Measurements from ENCODE around the gene ABCA9. TPM values are rescaled to one million over a fixed set of nuclear protein-coding genes. Genes with fewer than 3 reads are reported as not detected.

Gene ABCA9
- total and polyA plus RNA-seq, 9 of the 15 experiments (the other 6 are each of a cell fraction or from before 2014, with no cell fraction given): 0.04 TPM; not detected in 8

DNA sequence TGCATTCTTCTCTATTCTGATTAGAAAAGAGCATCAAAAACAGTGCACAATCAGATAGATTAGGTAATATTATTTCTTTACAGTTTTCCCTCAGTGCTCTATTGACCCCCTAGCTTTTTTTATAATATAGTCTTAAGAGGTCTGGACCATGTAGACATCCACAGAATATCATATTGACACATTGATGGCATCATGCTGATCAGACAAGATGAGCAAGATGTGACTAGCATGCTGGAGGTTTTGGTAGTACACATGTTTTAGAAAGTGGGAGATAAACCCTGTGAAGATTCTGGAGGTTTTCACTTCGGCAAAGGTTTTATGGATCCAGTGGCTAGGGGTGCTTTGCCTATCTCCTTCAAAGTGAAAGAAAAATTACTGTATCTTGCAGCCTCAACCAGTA, 102.8 kb downstream of the ABCA9 start:
- H3K4me2 ChIP-seq (ENCODE audit: insufficient read depth, low read length): no peak overlapping the region
- peaks cover 15% of the 10 kb centered on the region; the same call in 2 of the 3 replicates for H3K79me2 ChIP-seq (ENCODE audit: control insufficient read depth, insufficient read depth, low read length)
- no peak overlapping the region for H3K27ac ChIP-seq (ENCODE audit: extremely low read depth, low read depth, low read length)
- peaks cover 0 to 5% of the 10 kb centered on the region in 2 experiments; a peak in 2 of 5 replicates for H3K4me1 ChIP-seq (replicated peaks in 1 of 2; ENCODE audit: control insufficient read depth in 2 of 2, insufficient read depth in 2 of 2, low read length in 2 of 2)
- intact Hi-C loops (cut with micrococcal nuclease): no loop called here
- WGBS (ENCODE audit: insufficient coverage, low coverage, missing lambda C conversion rate): 70% methylated on average over 1 of the region's 1 CpG
- BruUV-seq (replicated peaks): no TSS peak
- H3K27me3 ChIP-seq (ENCODE audit: control insufficient read depth in 2 of 2, insufficient read depth in 2 of 2, low read length in 2 of 2): no peaks in the 10 kb centered on the region
- DNase-seq (ENCODE audit: extremely low read depth in 1 of 4, low spot score in 3 of 4) (no peak), ATAC-seq (no peak), FAIRE-seq (peak; percentile 49)
- no peaks in the 10 kb centered on the region for H3K36me3 ChIP-seq (ENCODE audit: control insufficient read depth, insufficient read depth, low read length)
- ChIA-PET POLR2A (no interaction called here), CTCF (ENCODE audit: low intra/inter-chr PET ratio) (no interaction called here)
- in situ Hi-C loops (cut with MboI): loop anchor here (25.0 kb wide), 1 partner anchor 279 kb away; the partner anchor contains the start of gene ABCA10
- no peaks in the 10 kb centered on the region for H4K20me1 ChIP-seq (replicated peaks; ENCODE audit: control insufficient read depth, insufficient read depth, low read length)
- H3K9me3 ChIP-seq (replicated peaks; ENCODE audit: control insufficient read depth, insufficient read depth, low read depth, low read length): peaks cover 3% of the 10 kb centered on the region; the same call in 1 of the 2 replicates
- peak overlapping the region; percentile 53; the same call in 1 of the 2 replicates for H2AFZ ChIP-seq (ENCODE audit: low read depth, low read length)
- H3K9ac ChIP-seq (ENCODE audit: insufficient read depth in 1 of 2, low read depth in 2 of 2, low read length in 2 of 2): no peak overlapping the region
- no peaks in the 10 kb centered on the region for H3K9me1 ChIP-seq (ENCODE audit: control insufficient read depth, insufficient read depth, low read length)
- no peak overlapping the region for H3K4me3 ChIP-seq
- TF ChIP-seq, protein P1, sequence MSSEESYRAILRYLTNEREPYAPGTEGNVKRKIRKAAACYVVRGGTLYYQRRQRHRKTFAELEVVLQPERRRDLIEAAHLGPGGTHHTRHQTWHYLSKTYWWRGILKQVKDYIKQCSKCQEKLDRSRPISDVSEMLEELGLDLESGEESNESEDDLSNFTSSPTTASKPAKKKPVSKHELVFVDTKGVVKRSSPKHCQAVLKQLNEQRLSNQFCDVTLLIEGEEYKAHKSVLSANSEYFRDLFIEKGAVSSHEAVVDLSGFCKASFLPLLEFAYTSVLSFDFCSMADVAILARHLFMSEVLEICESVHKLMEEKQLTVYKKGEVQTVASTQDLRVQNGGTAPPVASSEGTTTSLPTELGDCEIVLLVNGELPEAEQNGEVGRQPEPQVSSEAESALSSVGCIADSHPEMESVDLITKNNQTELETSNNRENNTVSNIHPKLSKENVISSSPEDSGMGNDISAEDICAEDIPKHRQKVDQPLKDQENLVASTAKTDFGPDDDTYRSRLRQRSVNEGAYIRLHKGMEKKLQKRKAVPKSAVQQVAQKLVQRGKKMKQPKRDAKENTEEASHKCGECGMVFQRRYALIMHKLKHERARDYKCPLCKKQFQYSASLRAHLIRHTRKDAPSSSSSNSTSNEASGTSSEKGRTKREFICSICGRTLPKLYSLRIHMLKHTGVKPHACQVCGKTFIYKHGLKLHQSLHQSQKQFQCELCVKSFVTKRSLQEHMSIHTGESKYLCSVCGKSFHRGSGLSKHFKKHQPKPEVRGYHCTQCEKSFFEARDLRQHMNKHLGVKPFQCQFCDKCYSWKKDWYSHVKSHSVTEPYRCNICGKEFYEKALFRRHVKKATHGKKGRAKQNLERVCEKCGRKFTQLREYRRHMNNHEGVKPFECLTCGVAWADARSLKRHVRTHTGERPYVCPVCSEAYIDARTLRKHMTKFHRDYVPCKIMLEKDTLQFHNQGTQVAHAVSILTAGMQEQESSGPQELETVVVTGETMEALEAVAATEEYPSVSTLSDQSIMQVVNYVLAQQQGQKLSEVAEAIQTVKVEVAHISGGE (CRISPR knock-in tag; IDR thresholded peaks at IDR 0.05): no peak
- no peak for TF ChIP-seq ZNF224 (CRISPR knock-in tag; IDR thresholded peaks at IDR 0.05)
- no peak for TF ChIP-seq ZNF699 (CRISPR knock-in tag; IDR thresholded peaks at IDR 0.05; ENCODE audit: insufficient replicate concordance)
- no peak for TF ChIP-seq PCBP1 (IDR thresholded peaks at IDR 0.05; ENCODE audit: low read depth, low read length, poor library complexity, severe bottlenecking)
- TF ChIP-seq, protein P2, sequence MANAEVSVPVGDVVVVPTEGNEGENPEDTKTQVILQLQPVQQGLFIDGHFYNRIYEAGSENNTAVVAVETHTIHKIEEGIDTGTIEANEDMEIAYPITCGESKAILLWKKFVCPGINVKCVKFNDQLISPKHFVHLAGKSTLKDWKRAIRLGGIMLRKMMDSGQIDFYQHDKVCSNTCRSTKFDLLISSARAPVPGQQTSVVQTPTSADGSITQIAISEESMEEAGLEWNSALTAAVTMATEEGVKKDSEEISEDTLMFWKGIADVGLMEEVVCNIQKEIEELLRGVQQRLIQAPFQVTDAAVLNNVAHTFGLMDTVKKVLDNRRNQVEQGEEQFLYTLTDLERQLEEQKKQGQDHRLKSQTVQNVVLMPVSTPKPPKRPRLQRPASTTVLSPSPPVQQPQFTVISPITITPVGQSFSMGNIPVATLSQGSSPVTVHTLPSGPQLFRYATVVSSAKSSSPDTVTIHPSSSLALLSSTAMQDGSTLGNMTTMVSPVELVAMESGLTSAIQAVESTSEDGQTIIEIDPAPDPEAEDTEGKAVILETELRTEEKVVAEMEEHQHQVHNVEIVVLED (CRISPR knock-in tag; IDR thresholded peaks at IDR 0.05): no peak
- TF ChIP-seq, protein P3, sequence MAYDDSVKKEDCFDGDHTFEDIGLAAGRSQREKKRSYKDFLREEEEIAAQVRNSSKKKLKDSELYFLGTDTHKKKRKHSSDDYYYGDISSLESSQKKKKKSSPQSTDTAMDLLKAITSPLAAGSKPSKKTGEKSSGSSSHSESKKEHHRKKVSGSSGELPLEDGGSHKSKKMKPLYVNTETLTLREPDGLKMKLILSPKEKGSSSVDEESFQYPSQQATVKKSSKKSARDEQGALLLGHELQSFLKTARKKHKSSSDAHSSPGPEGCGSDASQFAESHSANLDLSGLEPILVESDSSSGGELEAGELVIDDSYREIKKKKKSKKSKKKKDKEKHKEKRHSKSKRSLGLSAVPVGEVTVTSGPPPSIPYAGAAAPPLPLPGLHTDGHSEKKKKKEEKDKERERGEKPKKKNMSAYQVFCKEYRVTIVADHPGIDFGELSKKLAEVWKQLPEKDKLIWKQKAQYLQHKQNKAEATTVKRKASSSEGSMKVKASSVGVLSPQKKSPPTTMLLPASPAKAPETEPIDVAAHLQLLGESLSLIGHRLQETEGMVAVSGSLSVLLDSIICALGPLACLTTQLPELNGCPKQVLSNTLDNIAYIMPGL (CRISPR knock-in tag; IDR thresholded peaks at IDR 0.05): no peak
- TF ChIP-seq, protein P4, sequence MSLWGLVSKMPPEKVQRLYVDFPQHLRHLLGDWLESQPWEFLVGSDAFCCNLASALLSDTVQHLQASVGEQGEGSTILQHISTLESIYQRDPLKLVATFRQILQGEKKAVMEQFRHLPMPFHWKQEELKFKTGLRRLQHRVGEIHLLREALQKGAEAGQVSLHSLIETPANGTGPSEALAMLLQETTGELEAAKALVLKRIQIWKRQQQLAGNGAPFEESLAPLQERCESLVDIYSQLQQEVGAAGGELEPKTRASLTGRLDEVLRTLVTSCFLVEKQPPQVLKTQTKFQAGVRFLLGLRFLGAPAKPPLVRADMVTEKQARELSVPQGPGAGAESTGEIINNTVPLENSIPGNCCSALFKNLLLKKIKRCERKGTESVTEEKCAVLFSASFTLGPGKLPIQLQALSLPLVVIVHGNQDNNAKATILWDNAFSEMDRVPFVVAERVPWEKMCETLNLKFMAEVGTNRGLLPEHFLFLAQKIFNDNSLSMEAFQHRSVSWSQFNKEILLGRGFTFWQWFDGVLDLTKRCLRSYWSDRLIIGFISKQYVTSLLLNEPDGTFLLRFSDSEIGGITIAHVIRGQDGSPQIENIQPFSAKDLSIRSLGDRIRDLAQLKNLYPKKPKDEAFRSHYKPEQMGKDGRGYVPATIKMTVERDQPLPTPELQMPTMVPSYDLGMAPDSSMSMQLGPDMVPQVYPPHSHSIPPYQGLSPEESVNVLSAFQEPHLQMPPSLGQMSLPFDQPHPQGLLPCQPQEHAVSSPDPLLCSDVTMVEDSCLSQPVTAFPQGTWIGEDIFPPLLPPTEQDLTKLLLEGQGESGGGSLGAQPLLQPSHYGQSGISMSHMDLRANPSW (CRISPR knock-in tag; IDR thresholded peaks at IDR 0.05): no peak
- TF ChIP-seq, protein P5, sequence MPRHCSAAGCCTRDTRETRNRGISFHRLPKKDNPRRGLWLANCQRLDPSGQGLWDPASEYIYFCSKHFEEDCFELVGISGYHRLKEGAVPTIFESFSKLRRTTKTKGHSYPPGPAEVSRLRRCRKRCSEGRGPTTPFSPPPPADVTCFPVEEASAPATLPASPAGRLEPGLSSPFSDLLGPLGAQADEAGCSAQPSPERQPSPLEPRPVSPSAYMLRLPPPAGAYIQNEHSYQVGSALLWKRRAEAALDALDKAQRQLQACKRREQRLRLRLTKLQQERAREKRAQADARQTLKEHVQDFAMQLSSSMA (CRISPR knock-in tag; IDR thresholded peaks at IDR 0.05): no peak
- TF ChIP-seq ZBTB8A (IDR thresholded peaks at IDR 0.05; ENCODE audit: partially characterized antibody): no peak
